22Rv1 (cell line): ENCODE data around the gene CADM4.

Experiments used
- CTCF ChIP-seq: fragments of 450-650 bp; IDR thresholded peaks from 2 replicates; pipeline ENCODE4 v1.5.1; 2017; ENCODE audit warnings: mild to moderate bottlenecking
- ZFX ChIP-seq: fragments of 450-650 bp; IDR thresholded peaks from 2 replicates; pipeline ENCODE4 v1.6.1; 2017; ENCODE audit warnings: antibody characterized with exemption, borderline replicate concordance

DNA sequence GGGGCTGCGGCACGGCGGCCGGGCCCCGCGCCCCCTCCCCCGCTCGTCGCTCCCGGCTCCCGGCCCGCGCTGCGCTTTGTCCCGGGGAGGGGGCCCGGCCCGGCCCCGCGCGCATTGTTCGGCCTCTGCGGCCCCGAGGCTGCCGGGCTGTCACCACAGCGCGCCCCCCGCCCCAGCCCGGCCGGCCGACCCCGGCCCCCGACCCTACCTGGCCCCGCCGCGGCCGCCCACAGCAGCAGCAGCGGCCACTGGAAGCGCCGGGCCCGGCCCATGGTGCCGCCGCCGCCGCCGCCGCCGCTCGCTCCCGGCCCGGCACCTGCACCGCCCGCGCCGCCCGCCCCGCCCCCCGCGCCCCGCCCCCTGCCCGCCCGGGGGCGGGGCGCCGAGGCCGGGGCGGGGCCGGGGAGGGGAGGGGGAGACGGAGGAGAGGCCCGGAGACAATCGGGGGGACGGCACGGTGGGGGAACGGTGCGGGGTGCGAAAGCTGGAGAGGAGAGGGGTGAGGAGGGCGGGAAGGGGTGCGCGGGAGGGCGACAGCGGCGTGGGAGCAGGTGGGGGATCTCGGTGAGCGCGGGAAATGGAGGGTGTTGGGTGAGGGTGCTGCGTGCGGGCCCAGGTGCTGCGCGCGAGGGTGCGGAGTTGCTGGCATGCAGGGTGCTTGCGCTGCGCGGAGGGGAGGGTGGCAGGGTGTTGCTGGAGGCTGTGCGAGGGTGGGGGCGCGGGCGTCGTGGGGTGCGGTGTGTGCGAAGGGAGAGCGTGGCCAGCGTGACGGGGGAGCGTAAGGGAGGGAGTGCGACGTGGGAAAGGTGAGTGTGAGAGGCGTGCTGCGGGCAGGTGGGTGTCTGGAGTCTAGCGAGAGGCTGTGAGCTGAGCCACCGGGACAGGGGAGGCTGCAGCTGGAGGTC lies at the start of gene CADM4:
- TF ChIP-seq CTCF (no peak), ZFX (no peak)
